ENCODE measurements around the gene MRGPRD. TPM values are rescaled to one million over a fixed set of nuclear protein-coding genes. Genes with fewer than 3 reads are reported as not detected.

Gene MRGPRD
- total RNA-seq, 1 donor from 2014 or later: not detected

DNA sequence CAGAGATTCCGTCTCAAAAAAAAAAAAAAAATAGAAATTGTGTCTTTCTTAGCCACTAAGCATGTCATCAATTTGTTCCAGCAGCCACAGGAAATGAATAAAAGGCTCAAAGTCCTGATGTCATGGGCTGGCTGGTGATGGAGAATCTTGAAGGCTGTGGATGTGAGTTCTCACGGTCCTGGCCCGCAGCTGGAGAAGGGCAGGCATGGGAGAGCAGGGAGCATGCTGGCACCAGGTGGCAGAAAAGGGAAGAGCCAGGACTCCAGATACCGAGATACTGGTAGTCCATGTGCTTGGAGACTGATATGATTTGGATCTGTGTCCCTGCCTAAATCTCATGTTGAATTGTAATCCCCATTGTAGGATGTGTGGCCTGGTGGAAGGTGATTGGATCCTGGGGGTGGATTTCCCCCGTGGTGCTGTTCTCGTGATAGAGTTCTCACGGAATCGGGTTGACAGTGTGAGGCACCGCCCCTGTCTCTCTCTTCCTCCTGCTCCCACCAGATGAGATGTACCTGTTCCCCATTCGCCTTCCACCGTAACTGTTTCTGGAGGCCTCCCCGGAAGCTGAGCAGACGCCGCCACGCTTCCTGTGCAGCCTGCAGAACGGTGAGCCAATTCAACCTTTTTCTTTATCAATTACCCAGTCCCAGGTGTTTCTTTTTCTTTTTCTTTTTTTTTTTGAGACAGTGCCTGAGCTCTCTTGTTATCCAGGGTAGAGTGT, 18.1 kb downstream of the MRGPRD start:
- H3K4me3 ChIP-seq: no peak overlapping the region
- H3K36me3 ChIP-seq: no peaks in the 10 kb centered on the region
- DNase-seq: no peak
- H3K27ac ChIP-seq (replicated peaks): no peak overlapping the region
- H3K27me3 ChIP-seq (ENCODE audit: low read depth): no peaks in the 10 kb centered on the region
- intact Hi-C loops (cut with micrococcal nuclease): no loop called here
- no peaks in the 10 kb centered on the region for H3K4me1 ChIP-seq
- TF ChIP-seq, protein P1, sequence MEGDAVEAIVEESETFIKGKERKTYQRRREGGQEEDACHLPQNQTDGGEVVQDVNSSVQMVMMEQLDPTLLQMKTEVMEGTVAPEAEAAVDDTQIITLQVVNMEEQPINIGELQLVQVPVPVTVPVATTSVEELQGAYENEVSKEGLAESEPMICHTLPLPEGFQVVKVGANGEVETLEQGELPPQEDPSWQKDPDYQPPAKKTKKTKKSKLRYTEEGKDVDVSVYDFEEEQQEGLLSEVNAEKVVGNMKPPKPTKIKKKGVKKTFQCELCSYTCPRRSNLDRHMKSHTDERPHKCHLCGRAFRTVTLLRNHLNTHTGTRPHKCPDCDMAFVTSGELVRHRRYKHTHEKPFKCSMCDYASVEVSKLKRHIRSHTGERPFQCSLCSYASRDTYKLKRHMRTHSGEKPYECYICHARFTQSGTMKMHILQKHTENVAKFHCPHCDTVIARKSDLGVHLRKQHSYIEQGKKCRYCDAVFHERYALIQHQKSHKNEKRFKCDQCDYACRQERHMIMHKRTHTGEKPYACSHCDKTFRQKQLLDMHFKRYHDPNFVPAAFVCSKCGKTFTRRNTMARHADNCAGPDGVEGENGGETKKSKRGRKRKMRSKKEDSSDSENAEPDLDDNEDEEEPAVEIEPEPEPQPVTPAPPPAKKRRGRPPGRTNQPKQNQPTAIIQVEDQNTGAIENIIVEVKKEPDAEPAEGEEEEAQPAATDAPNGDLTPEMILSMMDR (IDR thresholded peaks at IDR 0.05; ENCODE audit: borderline replicate concordance): no peak
- peaks cover 5% of the 10 kb centered on the region for H3K9me3 ChIP-seq (replicated peaks)

DNA sequence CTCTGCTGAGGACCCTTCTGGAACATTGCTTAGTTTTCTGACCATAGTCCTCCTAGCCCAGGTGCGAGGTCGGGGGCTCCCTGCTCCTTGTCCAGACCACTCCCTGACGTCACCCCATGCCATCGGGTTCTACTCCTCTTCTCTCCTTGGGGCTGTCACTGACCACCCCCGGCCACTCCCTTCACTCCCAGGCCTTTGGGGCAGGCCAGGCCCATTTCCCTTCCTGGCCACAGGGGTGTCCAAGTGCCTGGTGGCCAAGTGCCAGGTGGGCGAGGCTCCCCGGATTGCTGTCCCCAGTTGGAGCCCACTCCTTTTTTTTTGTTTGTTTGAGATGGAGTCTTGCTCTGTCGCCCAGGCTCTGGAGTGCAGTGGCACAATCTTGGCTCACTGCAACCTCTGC, 19.5 kb downstream of the MRGPRD start:
- no peak for DNase-seq
- intact Hi-C loops (cut with micrococcal nuclease): no loop called here

DNA sequence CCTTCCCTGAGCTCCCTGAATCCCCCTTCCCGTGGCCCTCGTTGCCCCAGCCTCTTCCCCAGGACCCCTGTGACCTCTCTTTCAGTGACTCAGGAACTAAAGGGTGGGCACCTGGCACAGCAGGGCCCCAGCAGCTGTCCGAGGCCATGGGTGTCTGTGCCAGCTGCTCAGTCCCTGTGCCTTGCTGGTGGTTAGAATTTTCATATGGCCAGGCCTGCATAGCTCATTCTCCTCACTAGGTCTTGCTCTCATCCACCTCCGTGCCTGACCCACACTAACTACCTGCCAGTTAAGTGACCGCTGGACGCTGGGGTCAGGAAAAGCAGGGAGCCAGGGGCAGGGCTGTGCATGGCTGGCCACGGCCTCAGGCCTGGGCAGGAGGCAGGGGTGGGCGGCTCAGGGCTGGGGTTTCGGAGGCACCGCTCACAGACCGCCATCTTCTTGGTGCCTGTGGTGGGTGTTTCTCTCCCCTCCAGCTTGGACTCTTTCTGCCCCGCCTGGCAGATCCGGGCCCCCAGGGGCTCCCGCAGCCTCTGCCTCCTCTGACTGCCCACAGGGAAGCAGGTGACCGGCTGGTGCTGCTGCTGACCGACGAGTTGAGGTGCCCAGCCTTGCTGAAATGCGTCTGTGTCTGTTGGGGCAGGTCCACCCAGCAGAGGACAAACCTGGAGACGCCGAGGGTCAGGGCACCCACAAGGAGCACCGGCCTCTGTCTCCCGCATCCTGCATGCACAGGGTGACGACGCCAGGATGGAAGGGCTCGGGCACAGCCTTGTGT, 20.3 kb downstream of the MRGPRD start:
- H3K4me1 ChIP-seq: peaks cover 2% of the 10 kb centered on the region
- no peaks in the 10 kb centered on the region for H3K27me3 ChIP-seq (ENCODE audit: low read depth)
- DNase-seq: no peak
- no peak overlapping the region for H3K27ac ChIP-seq (replicated peaks)
- H3K36me3 ChIP-seq: no peaks in the 10 kb centered on the region
- H3K9me3 ChIP-seq (replicated peaks): peaks cover 5% of the 10 kb centered on the region
- intact Hi-C loops (cut with micrococcal nuclease): no loop called here
- no peak overlapping the region for H3K4me3 ChIP-seq
- TF ChIP-seq, protein P1 (IDR thresholded peaks at IDR 0.05; ENCODE audit: borderline replicate concordance): no peak

More for the DNA sequence above, 19.5 kb downstream of the MRGPRD start:
- TF ChIP-seq, protein P1 (IDR thresholded peaks at IDR 0.05; ENCODE audit: borderline replicate concordance): no peak
- H3K27ac ChIP-seq (replicated peaks): no peak overlapping the region
- H3K36me3 ChIP-seq: no peaks in the 10 kb centered on the region
- H3K27me3 ChIP-seq (ENCODE audit: low read depth): no peaks in the 10 kb centered on the region
- H3K4me1 ChIP-seq: no peaks in the 10 kb centered on the region
- no peak overlapping the region for H3K4me3 ChIP-seq
- peaks cover 5% of the 10 kb centered on the region for H3K9me3 ChIP-seq (replicated peaks)

DNA sequence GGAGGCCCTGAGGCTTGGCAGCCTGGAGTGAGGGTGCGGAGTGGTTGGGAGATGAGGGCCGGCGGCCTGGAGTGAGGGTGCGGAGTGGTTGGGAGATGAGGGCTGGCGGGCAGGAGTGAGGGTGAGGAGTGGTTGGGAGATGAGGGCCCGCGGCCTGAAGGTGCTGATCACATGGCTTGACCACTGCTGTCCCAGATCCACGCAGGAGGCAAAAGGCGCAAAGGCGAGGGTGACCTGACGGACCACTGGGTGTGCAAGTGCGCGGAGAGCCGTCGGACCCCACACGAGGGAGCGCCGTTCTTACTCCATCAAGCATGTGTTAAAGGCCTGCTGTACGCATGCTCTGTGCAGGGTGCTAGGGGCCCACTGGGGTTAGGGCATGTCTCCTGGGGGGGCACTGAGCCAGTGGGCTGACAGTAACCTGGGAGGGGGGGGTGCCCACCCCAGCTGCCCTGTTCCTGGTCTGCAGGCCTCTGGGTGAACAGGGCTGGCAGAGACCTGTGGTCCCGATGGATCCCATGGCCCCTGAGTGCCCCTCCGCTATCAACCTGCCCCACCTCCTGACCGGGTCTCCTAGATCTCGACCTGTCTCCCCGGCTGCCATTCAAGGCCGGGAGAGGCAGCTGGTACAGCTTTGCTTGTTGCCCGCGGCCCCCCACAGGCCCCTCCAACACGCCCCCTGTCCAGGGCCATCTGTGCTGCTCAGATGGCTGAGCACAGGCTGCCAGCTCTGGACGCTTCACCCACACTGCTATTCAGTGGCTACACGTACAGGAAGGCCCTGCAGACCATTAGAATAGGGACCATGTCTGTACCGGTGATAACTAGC, 21.1 kb downstream of the MRGPRD start:
- Histone ChIP-seq H3K27ac (replicated peaks) (no peak overlapping the region), H3K4me1 (peaks cover 9% of the 10 kb centered on the region), H3K36me3 (no peaks in the 10 kb centered on the region), H3K4me3 (no peak overlapping the region), H3K27me3 (ENCODE audit: low read depth) (no peaks in the 10 kb centered on the region), H3K9me3 (replicated peaks) (peaks cover 5% of the 10 kb centered on the region)
- DNase-seq: no peak
- intact Hi-C loops (cut with micrococcal nuclease): no loop called here
- TF ChIP-seq, protein P1 (IDR thresholded peaks at IDR 0.05; ENCODE audit: borderline replicate concordance): no peak

DNA sequence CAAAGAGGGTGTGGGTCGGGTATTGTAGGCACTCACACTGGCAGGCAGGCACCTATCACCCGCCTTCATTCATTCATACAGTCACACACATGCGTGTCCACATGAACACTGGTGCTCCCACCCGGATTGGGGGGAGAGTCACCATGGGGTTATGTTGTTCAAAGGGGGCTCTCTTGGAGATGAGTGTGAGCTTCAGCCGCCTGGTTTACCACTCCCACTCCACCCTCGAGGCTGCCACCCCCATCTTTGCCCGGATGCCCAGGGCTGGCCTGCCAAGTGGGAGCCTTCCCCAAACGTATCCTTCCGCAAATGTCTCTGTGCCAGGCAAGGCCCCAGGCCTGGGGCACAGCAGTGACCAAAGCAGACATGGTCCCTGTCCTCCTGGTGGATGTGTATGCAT, 22.6 kb downstream of the MRGPRD start:
- Histone ChIP-seq H3K4me3 (no peak overlapping the region), H3K27ac (replicated peaks) (no peak overlapping the region), H3K9me3 (replicated peaks) (peaks cover 5% of the 10 kb centered on the region), H3K36me3 (no peaks in the 10 kb centered on the region), H3K4me1 (peaks cover 9% of the 10 kb centered on the region), H3K27me3 (ENCODE audit: low read depth) (no peaks in the 10 kb centered on the region)
- intact Hi-C loops (cut with micrococcal nuclease): no loop called here
- TF ChIP-seq, protein P1 (IDR thresholded peaks at IDR 0.05; ENCODE audit: borderline replicate concordance): no peak
- DNase-seq: no peak
